Activated CD4-positive, alpha-beta T cell treated with anti-CD3 and anti-CD28 coated beads, Interleukin-2, amount 10 ng/mL, durations not matched to agents 7 days and 5 days (primary cell): ENCODE results near the gene AMIGO2. TPM values are rescaled to one million over a fixed set of nuclear protein-coding genes. Genes with fewer than 3 reads are reported as not detected.
A peak's percentile ranks its signal among the peaks of the same experiment; 100 is the strongest.

Experiments used
- CTCF ChIA-PET: fragments of 350-600 bp; sonication (Branson Sonifier 250); formaldehyde crosslinking; loops from one replicate; lab custom pipeline; 2021; ENCODE audit warnings: antibody characterized with exemption; lab: Charles Lee
- POLR2A ChIA-PET: fragments of 350-600 bp; sonication (Branson Sonifier 250); formaldehyde crosslinking; loops from one replicate; lab custom pipeline; 2021; ENCODE audit warnings: antibody characterized with exemption; lab: Charles Lee
- DNase-seq: peaks from one replicate; pipeline ENCODE4 v3.0.0-alpha.2; 2020
- H3K27ac Mint-ChIP-seq: one replicate; pipeline ENCODE4 v1.8.0; 2021; ENCODE audit warnings: mild to moderate bottlenecking, moderate library complexity, mixed read lengths
- H3K27me3 Mint-ChIP-seq: one replicate; pipeline ENCODE4 v1.8.0; 2021; ENCODE audit warnings: mixed read lengths
- H3K36me3 Mint-ChIP-seq: one replicate; pipeline ENCODE4 v1.8.0; 2021; ENCODE audit warnings: low read depth, mixed read lengths
- H3K4me1 Mint-ChIP-seq: one replicate; pipeline ENCODE4 v1.8.0; 2021; ENCODE audit warnings: mixed read lengths
- H3K4me3 Mint-ChIP-seq: one replicate; pipeline ENCODE4 v1.8.0; 2021; ENCODE audit warnings: mild to moderate bottlenecking, moderate library complexity, mixed read lengths
- H3K9me3 Mint-ChIP-seq: one replicate; pipeline ENCODE4 v1.8.0; 2021; ENCODE audit warnings: mixed read lengths
- total RNA-seq, 2 experiments: library from RNA; stranded (reverse); gene quantifications; one replicate each; pipeline ENCODE4 v1.2.3, GENCODE V29; 2021

AMIGO2 gene
- total RNA-seq, 2 experiments from 2014 or later, result 10.3 to 10.8 TPM

- Mint-ChIP-seq H3K4me1 (peaks cover 55% of the 10 kb centered on the region), H3K9me3 (no peaks in the 10 kb centered on the region), H3K27ac (no peak overlapping the region), H3K4me3 (peak overlapping the region; percentile 86), H3K27me3 (no peaks in the 10 kb centered on the region), H3K36me3 (peaks cover 16% of the 10 kb centered on the region)
- POLR2A ChIA-PET, result interaction anchor here (0.6 to 1.2 kb wide), 2 partner anchors 138 to 1123 kb away, joined by 3 read pairs; no protein-coding TSS in a partner anchor
- CTCF ChIA-PET, result interaction anchor here (2.4 to 2.6 kb wide), 2 partner anchors 138 to 320 kb away, joined by 8 to 10 read pairs; no protein-coding TSS in a partner anchor
- no peak for DNase-seq
Observed at GRCh38 chr12:47078086-47078395, 1.7 kb downstream of the AMIGO2 start.

GRCh38 chr12:47077206-47078085, 2.3 kb downstream of the AMIGO2 start:
- no peak for DNase-seq
- peaks cover 16% of the 10 kb centered on the region for H3K36me3 Mint-ChIP-seq
- H3K27me3 Mint-ChIP-seq, result no peaks in the 10 kb centered on the region
- peak overlapping the region; percentile 86 for H3K4me3 Mint-ChIP-seq
- CTCF ChIA-PET, result interaction anchor here (2.4 kb wide), 1 partner anchor 320 kb away, joined by 8 read pairs; no protein-coding TSS in a partner anchor
- POLR2A ChIA-PET, result interaction anchor here (1.2 kb wide), 1 partner anchor 139 kb away, joined by 3 read pairs; no protein-coding TSS in a partner anchor
- H3K4me1 Mint-ChIP-seq, result peaks cover 49% of the 10 kb centered on the region
- no peak overlapping the region for H3K27ac Mint-ChIP-seq
- H3K9me3 Mint-ChIP-seq, result no peaks in the 10 kb centered on the region

- H3K27ac Mint-ChIP-seq, result no peak overlapping the region
- H3K27me3 Mint-ChIP-seq, result no peaks in the 10 kb centered on the region
- DNase-seq, result no peak
- CTCF ChIA-PET, result no interaction called here
- peaks cover 30% of the 10 kb centered on the region for H3K4me1 Mint-ChIP-seq
- H3K36me3 Mint-ChIP-seq, result peaks cover 13% of the 10 kb centered on the region
- H3K4me3 Mint-ChIP-seq, result no peak overlapping the region
- POLR2A ChIA-PET, result no interaction called here
- H3K9me3 Mint-ChIP-seq, result no peaks in the 10 kb centered on the region
Observed at GRCh38 chr12:47075192-47076084, 4.3 kb downstream of the AMIGO2 start.

- no peak overlapping the region for H3K4me3 Mint-ChIP-seq
- DNase-seq, result no peak
- CTCF ChIA-PET, result no interaction called here
- no peak overlapping the region for H3K27ac Mint-ChIP-seq
- POLR2A ChIA-PET, result no interaction called here
- no peaks in the 10 kb centered on the region for H3K27me3 Mint-ChIP-seq
- peaks cover 13% of the 10 kb centered on the region for H3K36me3 Mint-ChIP-seq
- no peaks in the 10 kb centered on the region for H3K9me3 Mint-ChIP-seq
- H3K4me1 Mint-ChIP-seq, result peaks cover 30% of the 10 kb centered on the region
Observed at GRCh38 chr12:47074757-47075156, 5.0 kb downstream of the AMIGO2 start.

- Mint-ChIP-seq H3K4me3 (no peak overlapping the region), H3K27ac (no peak overlapping the region), H3K27me3 (no peaks in the 10 kb centered on the region), H3K4me1 (peaks cover 27% of the 10 kb centered on the region), H3K9me3 (no peaks in the 10 kb centered on the region), H3K36me3 (peaks cover 13% of the 10 kb centered on the region)
- no peak for DNase-seq
- ChIA-PET POLR2A (no interaction called here), CTCF (interaction anchor here (0.6 to 3.1 kb wide), 4 partner anchors 9 to 234 kb away, joined by 3 to 8 read pairs (median 3); no protein-coding TSS in a partner anchor)
Observed at GRCh38 chr12:47073951-47074350, 5.8 kb downstream of the AMIGO2 start.

- no peaks in the 10 kb centered on the region for H3K27me3 Mint-ChIP-seq
- H3K4me3 Mint-ChIP-seq, result no peak overlapping the region
- ChIA-PET CTCF (interaction anchor here (0.9 to 3.1 kb wide), 11 partner anchors 9 to 326 kb away, joined by 3 to 16 read pairs (median 4); partner anchors contain the start of genes AMIGO2 and PCED1B), POLR2A (interaction anchor here (0.6 kb wide), 1 partner anchor 1714 kb away, joined by 4 read pairs; no protein-coding TSS in a partner anchor)
- peaks cover 3% of the 10 kb centered on the region for H3K4me1 Mint-ChIP-seq
- peaks cover 6% of the 10 kb centered on the region for H3K36me3 Mint-ChIP-seq
- no peaks in the 10 kb centered on the region for H3K9me3 Mint-ChIP-seq
- H3K27ac Mint-ChIP-seq, result no peak overlapping the region
- DNase-seq, result no peak
Observed at GRCh38 chr12:47071241-47071852, 8.4 kb downstream of the AMIGO2 start.

GRCh38 chr12:47070310-47070709, 9.4 kb downstream of the AMIGO2 start:
- Mint-ChIP-seq H3K9me3 (no peaks in the 10 kb centered on the region), H3K36me3 (no peaks in the 10 kb centered on the region), H3K27ac (no peak overlapping the region), H3K27me3 (no peaks in the 10 kb centered on the region), H3K4me1 (no peaks in the 10 kb centered on the region), H3K4me3 (no peak overlapping the region)
- POLR2A ChIA-PET, result no interaction called here
- no peak for DNase-seq
- CTCF ChIA-PET, result interaction anchor here (1.0 to 2.8 kb wide), 10 partner anchors 10 to 338 kb away, joined by 3 to 16 read pairs (median 4); partner anchors contain the start of genes AMIGO2 and PCED1B

- ChIA-PET POLR2A (no interaction called here), CTCF (interaction anchor here (1.6 to 2.0 kb wide), 2 partner anchors 14 to 329 kb away, joined by 5 to 7 read pairs; no protein-coding TSS in a partner anchor)
- Mint-ChIP-seq H3K36me3 (no peaks in the 10 kb centered on the region), H3K27me3 (no peaks in the 10 kb centered on the region), H3K4me3 (no peak overlapping the region), H3K9me3 (no peaks in the 10 kb centered on the region), H3K27ac (no peak overlapping the region), H3K4me1 (no peaks in the 10 kb centered on the region)
- no peak for DNase-seq
Observed at GRCh38 chr12:47068539-47068938, 11.2 kb downstream of the AMIGO2 start.

GRCh38 chr12:47067771-47068431, 11.9 kb downstream of the AMIGO2 start:
- Mint-ChIP-seq H3K27ac (no peak overlapping the region), H3K27me3 (no peaks in the 10 kb centered on the region), H3K4me1 (no peaks in the 10 kb centered on the region), H3K9me3 (no peaks in the 10 kb centered on the region), H3K4me3 (no peak overlapping the region), H3K36me3 (no peaks in the 10 kb centered on the region)
- no peak for DNase-seq
- CTCF ChIA-PET, result no interaction called here
- POLR2A ChIA-PET, result no interaction called here

GRCh38 chr12:47067176-47067575, 12.6 kb downstream of the AMIGO2 start:
- no peaks in the 10 kb centered on the region for H3K9me3 Mint-ChIP-seq
- no peaks in the 10 kb centered on the region for H3K36me3 Mint-ChIP-seq
- no peaks in the 10 kb centered on the region for H3K4me1 Mint-ChIP-seq
- CTCF ChIA-PET, result no interaction called here
- DNase-seq, result no peak
- H3K27ac Mint-ChIP-seq, result no peak overlapping the region
- H3K27me3 Mint-ChIP-seq, result no peaks in the 10 kb centered on the region
- POLR2A ChIA-PET, result no interaction called here
- no peak overlapping the region for H3K4me3 Mint-ChIP-seq

GRCh38 chr12:47066278-47067025, 13.3 kb downstream of the AMIGO2 start:
- no peak for DNase-seq
- Mint-ChIP-seq H3K9me3 (no peaks in the 10 kb centered on the region), H3K27me3 (no peaks in the 10 kb centered on the region), H3K4me3 (no peak overlapping the region), H3K36me3 (no peaks in the 10 kb centered on the region), H3K4me1 (no peaks in the 10 kb centered on the region), H3K27ac (no peak overlapping the region)
- POLR2A ChIA-PET, result no interaction called here
- CTCF ChIA-PET, result interaction anchor here (0.5 to 1.3 kb wide), 5 partner anchors 10 to 172 kb away, joined by 3 to 4 read pairs (median 3); no protein-coding TSS in a partner anchor
